Kidney (tissue), 14 donors: ENCODE results near the gene UBE2G2. TPM values are rescaled to one million over a fixed set of nuclear protein-coding genes. Genes with fewer than 3 reads are reported as not detected.
A peak's percentile ranks its signal among the peaks of the same experiment; 100 is the strongest.

Experiments used
- DNase-seq, 5 donors: peaks; one replicate each; pipeline ENCODE4 v3.0.0-alpha.2; 2013 to 2020
- FAIRE-seq: peaks from 2 replicates; lab custom pipeline; 2012; peaks lifted over from hg19 to GRCh38; lab: Jason Lieb, UNC
- H3K27ac ChIP-seq, 2 donors: one replicate each; pipeline ENCODE4 v1.7.0; 2013; ENCODE audit warnings: low read depth in 2 of 2, low read length in 2 of 2, inconsistent platforms in 1 of 2
- H3K27me3 ChIP-seq: one replicate; pipeline ENCODE4 v1.7.1; 2013; ENCODE audit warnings: low read length, inconsistent platforms; ENCODE audit not compliant: control insufficient read depth, insufficient read depth
- H3K36me3 ChIP-seq, 3 donors: one replicate each; pipeline versions ENCODE4 v1.7.0 to v1.7.1; 2013; ENCODE audit warnings: low read length in 3 of 3, control low read depth in 1 of 3, inconsistent platforms in 1 of 3; ENCODE audit not compliant: insufficient read depth in 3 of 3, control insufficient read depth in 2 of 3
- H3K4me1 ChIP-seq, 3 donors: one replicate each; pipeline versions ENCODE4 v1.7.0 to v1.7.1; 2013; ENCODE audit warnings: low read length in 3 of 3, inconsistent platforms in 1 of 3, low read depth in 1 of 3; ENCODE audit not compliant: control insufficient read depth in 2 of 3, insufficient read depth in 2 of 3
- H3K4me3 ChIP-seq, 3 donors: one replicate each; pipeline versions ENCODE4 v1.7.0 to v1.8.1; 2013; ENCODE audit warnings: low read length in 3 of 3, control low read depth in 1 of 3, inconsistent platforms in 1 of 3
- H3K9ac ChIP-seq, 3 donors: one replicate each; pipeline versions ENCODE4 v1.7.0 to v1.7.1; 2013; ENCODE audit warnings: low read length in 3 of 3, control low read depth in 1 of 3, inconsistent platforms in 1 of 3
- H3K9me3 ChIP-seq, 3 donors: one replicate each; pipeline versions ENCODE4 v1.7.0 to v1.7.1; 2013; ENCODE audit warnings: low read length in 3 of 3, control low read depth in 1 of 3, inconsistent platforms in 1 of 3; ENCODE audit not compliant: control insufficient read depth in 2 of 3, insufficient read depth in 1 of 3
- intact Hi-C: fragments of 100-400 bp; cut with DNase I; formaldehyde crosslinking; loops from one replicate; pipeline ENCODE4 v1.11.1; 2022
- polyA plus RNA-seq: library from polyadenylated mRNA; stranded (reverse); fragments of 350-450 nt; fragmentation: Illumina TruSeq; extraction: RNeasy Lipid Tissue Mini Kit (QIAGEN cat#74804); gene quantifications from one replicate; pipeline ENCODE4 v1.2.3, GENCODE V29; 2014; ENCODE audit warnings: low read depth, low replicate concordance; ENCODE audit not compliant: insufficient read depth
- total RNA-seq: library from RNA; stranded (reverse); fragmentation: NEBNext Ultra II Directional; extraction: Animal tissue kit (Norgen Biotek cat#: 25700); gene quantifications from one replicate; pipeline ENCODE4 v1.2.1, GENCODE V29; 2021
- TF ChIP-seq, protein P1 (sequence below): IDR thresholded peaks from 3 replicates; pipeline ENCODE4 v1.5.1; 2012; ENCODE audit warnings: mild to moderate bottlenecking, moderate library complexity, borderline replicate concordance; ENCODE audit not compliant: insufficient read depth; ENCODE audit errors: extremely low read depth
- donor health status: control.
- donor health status: control.
- donor health status: control.
- donor health status: control.
- donor health status: control.
- donor health status: DM: yes; HTN: yes; CAD: no.
- donor health status: Normal renal cell carcinoma (clear cell type).

The UBE2G2 gene
- total and polyA plus RNA-seq, 2 donors from 2014 or later: 39.4 to 86.0 TPM

DNA sequence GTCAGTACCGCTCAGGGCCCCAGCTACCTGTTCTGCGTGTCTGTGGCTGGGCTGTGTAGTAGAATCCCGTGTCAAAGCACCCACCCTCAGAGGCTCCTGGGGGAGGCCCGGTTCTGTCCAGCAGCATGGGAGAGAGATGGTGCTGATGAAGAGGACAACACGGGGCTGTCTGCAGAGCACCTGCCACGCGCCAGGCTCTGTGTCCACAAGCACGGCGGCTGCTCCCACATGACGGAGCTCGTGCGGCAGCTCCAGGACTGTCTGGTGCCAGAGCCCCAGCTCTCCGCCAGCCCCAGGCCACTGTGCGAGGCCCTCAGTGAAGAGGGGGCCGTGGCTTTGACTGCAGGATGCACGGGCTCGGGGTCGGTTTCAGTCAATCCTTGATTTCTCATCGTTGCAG, 48.3 kb downstream of the UBE2G2 start:
- FAIRE-seq: no peak
- peaks cover 0 to 2% (median 0%) of the 10 kb centered on the region in 3 donors for H3K9me3 ChIP-seq

DNA sequence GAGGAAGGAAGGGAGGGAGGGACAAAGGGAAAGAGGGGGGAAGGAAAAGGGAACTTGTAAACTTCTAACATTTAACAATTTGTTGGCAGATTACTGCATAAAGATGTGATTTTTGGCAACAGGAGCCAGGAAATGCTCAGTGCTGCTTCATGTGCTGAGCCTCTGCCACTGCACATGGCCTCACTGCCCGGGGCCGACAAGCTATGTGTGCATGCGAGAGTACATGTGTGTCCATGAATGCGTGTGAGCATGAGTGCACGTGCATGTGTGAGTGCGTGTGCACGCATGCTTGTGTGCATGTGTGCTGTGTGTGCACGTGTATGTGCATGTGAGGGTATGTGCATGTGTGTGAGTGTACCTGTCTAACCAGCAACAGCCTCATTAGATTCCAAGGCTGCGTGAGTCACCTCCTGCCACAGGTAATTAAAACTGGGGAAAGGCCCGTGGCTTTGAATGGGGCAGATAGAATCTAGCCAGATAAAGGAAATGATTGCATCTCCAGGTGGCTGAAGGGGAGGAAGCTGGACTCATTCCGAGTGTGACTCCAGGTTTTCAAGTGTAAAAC, 48.9 kb downstream of the UBE2G2 start:
- no peak overlapping the region for H3K4me3 ChIP-seq
- H3K27me3 ChIP-seq: no peaks in the 10 kb centered on the region
- peaks cover 0 to 7% (median 0%) of the 10 kb centered on the region in 3 donors for H3K4me1 ChIP-seq
- no peak overlapping the region for H3K27ac ChIP-seq
- TF ChIP-seq, protein P1, sequence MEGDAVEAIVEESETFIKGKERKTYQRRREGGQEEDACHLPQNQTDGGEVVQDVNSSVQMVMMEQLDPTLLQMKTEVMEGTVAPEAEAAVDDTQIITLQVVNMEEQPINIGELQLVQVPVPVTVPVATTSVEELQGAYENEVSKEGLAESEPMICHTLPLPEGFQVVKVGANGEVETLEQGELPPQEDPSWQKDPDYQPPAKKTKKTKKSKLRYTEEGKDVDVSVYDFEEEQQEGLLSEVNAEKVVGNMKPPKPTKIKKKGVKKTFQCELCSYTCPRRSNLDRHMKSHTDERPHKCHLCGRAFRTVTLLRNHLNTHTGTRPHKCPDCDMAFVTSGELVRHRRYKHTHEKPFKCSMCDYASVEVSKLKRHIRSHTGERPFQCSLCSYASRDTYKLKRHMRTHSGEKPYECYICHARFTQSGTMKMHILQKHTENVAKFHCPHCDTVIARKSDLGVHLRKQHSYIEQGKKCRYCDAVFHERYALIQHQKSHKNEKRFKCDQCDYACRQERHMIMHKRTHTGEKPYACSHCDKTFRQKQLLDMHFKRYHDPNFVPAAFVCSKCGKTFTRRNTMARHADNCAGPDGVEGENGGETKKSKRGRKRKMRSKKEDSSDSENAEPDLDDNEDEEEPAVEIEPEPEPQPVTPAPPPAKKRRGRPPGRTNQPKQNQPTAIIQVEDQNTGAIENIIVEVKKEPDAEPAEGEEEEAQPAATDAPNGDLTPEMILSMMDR: no peak
- H3K9me3 ChIP-seq: peaks cover 0 to 2% (median 0%) of the 10 kb centered on the region in 3 donors
- no peak overlapping the region for H3K9ac ChIP-seq
- intact Hi-C loops: no loop called here
- DNase-seq: peak in 3 of 5 donors; percentile 35 to 68 (median 53)
- no peak for FAIRE-seq
- H3K36me3 ChIP-seq: no peaks in the 10 kb centered on the region

More for the DNA sequence above, 48.3 kb downstream of the UBE2G2 start:
- Histone ChIP-seq H3K9ac (no peak overlapping the region), H3K4me1 (peaks cover 0 to 7% (median 0%) of the 10 kb centered on the region in 3 donors), H3K36me3 (no peaks in the 10 kb centered on the region), H3K27ac (no peak overlapping the region), H3K27me3 (no peaks in the 10 kb centered on the region), H3K4me3 (no peak overlapping the region)
- intact Hi-C loops: no loop called here
- TF ChIP-seq, protein P1: no peak
- DNase-seq: no peak

DNA sequence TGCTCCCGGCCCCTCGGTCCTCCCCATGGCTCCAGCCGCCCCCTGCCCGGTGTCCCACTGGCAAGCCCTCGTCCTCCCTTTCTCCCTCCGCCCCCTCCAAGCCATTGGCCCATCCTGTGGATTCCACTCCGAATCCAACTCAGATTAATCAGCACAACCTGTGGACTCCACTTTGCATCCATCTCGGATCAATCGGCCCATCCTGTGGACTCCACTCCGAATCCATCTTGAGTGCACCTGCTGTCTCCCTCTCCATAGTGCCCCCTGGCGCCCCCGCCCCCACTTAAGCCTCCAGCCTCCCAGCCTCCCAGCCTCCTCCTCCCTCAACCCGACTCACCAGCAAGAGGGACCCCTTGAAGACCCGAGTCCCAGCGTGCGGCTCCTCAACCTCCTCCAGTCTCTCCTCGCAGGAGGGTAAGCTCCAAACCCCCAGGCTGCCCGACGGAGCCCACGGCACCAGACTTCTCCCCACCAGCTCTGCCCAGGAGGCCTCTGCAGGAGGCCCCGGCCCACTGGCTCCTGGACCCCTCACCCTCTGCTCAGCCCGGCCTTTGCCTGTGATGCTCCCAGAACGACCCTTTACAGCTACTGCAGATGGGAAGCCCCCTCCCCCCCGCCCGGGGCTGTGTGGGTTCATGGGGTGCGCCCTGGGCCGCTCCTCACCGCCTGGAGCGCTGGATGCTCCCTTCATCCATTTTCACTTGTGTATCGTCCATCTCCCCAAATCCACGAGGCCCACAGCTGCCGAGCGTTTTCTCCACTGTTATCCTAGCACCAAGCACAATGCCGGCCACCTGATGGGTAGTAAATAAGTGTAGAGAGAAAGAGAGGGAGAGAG, 49.6 kb downstream of the UBE2G2 start:
- no peaks in the 10 kb centered on the region for H3K36me3 ChIP-seq
- H3K9ac ChIP-seq: no peak overlapping the region
- TF ChIP-seq, protein P1: no peak
- peaks cover 0 to 7% (median 0%) of the 10 kb centered on the region in 3 donors for H3K4me1 ChIP-seq
- FAIRE-seq: no peak
- no peak overlapping the region for H3K4me3 ChIP-seq
- peaks cover 0 to 2% (median 0%) of the 10 kb centered on the region in 3 donors for H3K9me3 ChIP-seq
- peak in 1 of 5 donors; percentile 42 for DNase-seq
- intact Hi-C loops: no loop called here
- H3K27me3 ChIP-seq: no peaks in the 10 kb centered on the region
- H3K27ac ChIP-seq: no peak overlapping the region
